Inflammatory macrophage treated with lipopolysaccharide for 4 hours (primary cell): ENCODE results near the gene LSS.
"Not testable (repeated sequence)": the region's sequence is repeated elsewhere in the genome, so short reads cannot be mapped to it uniquely, and the experiment has no call there.

Experiments used
- DNase-seq: peaks from one replicate; pipeline ENCODE4 v3.0.0-alpha.2; 2020

The LSS gene

DNA sequence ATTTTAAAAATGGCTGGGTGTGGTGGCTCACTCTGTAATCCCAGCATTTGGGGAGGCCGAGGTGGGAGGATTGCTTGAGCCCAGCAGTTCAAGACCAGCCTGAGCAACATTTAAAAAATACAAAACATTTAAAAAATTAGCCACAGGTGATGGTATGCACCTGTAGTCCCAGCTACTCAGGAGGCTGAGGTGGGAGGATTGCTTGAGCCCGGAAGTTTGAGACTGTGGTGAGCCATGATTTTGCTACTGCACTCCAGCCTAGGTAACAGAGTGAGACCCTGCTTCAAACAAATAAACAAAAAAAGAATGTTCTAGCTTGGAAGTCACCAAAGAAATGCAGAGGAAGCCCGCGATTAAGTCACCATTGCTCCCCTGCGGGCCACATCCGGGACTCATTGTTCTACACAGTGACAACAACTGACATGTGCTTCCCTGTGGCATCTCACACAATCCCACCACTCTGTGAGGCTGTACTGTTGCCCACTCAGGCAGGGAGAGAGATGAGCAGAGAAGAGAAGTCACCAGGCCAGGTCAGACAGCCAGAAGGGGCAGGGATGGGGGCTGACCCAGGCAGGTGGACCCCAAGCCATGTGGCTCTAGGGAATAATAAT, 25.9 kb downstream of the LSS start:
- no peak for DNase-seq

- DNase-seq, result not testable (repeated sequence)
Measured at GRCh38 chr21:46200877-46201803, 27.4 kb downstream of the LSS start.

- no peak for DNase-seq
Measured at GRCh38 chr21:46199436-46200373, 28.9 kb downstream of the LSS start.

- no peak for DNase-seq
Measured at GRCh38 chr21:46196733-46197132, 31.8 kb downstream of the LSS start.

- no peak for DNase-seq
Measured at GRCh38 chr21:46195595-46196195, 32.9 kb downstream of the LSS start.

- DNase-seq, result no peak
Measured at GRCh38 chr21:46194374-46195334, 33.9 kb downstream of the LSS start.

DNA sequence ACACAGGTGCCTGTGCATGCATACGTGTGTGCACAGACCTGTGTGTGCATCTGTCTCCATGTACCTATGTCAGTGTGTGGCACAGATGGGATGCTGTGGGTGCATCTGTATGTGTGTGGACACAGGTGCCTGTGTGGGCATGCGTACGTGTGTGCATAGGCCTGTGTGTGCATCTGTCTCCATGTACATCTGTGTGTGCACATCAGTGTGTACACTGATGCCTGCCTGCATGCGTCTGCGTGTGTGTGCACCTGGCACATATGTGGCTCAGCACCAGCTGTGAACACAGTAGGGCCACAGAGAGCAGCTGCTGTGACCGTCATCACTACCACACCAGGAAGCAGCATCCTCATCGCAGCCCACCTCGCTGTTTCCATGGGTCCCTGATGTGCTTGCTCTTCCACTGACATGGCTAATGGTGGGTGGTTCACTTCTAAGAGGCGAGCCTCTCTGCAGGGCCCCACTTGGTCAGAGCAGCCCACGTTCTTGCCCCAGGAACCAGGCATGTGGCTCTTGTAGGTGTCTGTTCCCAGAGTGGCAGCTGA, 34.7 kb downstream of the LSS start:
- DNase-seq, result no peak

DNA sequence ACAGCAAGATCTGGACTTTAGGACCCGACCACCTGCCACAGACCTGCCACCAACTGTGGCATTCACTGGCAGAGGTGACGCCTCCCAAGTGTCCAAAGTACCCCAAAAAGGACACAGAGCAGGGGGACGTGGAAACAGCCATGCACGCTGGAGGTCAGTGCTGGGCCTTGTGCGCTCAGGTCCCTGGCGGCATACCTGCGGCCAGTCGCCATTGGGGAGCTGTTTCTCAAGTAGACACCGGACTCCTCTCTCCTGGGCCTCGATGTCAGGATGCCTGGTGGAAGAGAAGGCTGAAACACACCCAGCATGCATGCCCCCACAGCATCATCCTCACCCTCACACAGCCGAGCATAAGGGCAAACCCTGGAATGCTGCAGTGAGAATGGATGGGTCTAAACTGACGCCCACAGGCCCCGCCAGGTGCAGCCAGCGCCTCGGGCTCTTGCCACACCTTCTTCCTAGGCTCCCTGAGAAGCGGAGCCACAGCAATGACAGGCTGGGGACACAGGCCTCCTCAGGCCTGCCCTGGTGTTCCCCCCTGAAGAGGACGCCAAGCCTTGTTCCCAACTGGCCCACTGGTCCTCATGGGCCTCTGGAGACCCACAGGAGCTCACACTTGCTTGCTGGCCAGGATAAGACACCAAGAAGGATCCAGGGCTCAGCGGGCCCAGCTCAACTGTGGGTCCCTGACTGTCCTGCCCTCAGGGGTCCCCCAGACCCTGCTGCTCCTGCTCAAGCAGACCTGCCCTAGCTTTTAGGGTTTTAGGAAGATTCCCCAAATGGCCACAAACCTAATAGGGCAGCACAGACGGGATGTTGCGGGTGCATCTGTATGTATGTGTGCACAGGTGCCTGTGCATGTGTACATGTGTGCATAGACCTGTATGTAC, 36.6 kb downstream of the LSS start:
- no peak for DNase-seq

DNA sequence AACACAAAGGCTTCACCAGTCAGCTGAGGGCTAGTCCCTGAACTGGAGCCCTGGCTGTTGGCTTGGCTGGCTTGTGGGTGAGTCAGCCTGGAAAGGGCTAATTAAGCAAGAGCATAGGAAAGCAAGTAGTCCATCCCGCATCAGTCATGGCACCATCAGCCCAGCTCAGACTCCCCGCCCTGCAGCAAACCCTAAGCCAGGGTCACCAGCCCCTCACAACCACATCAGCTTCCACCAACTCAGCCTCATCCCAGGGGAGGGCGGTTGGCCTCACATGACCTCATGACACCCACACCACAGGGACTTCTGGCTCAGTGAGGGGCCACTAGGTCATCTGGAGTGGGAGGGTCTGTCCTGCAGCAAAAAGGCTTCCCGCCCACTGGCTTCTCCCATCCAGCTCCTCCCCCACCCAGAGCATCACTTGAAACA, 37.3 kb downstream of the LSS start:
- DNase-seq, result peak; percentile 59

DNA sequence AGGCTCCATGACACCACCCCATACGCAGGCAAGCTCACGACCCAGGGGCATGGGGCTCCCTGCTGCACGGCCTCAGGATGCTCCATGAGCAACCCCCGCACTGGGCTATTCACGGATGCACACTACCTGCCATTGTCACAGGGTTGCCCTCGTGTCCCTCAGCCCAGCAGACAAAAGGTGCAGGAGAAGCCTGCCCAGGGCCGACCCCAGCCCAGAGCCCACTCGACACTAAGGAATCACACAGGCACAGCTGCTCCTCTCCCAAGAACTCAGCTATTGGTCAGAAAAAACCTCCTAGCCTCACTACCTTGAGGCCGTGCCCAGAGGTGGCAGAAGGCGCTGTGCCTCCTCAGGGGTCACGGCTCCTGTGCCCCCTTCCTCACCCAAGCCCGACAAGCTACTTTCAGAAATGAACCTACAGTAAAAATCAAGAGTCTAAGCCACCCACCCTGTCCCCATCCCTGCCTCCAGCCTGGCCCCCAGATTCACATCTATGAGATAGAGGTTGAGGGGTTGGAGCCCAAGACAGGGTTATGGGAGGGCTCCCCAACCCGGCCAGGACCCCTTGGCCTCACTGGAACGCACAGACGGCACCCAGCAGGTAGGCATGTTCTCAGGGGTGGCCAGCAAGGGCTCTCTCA, 38.0 kb downstream of the LSS start:
- no peak for DNase-seq

- DNase-seq, result no peak
Measured at GRCh38 chr21:46189959-46190490, 38.5 kb downstream of the LSS start.

- DNase-seq, result no peak
Measured at GRCh38 chr21:46189213-46189958, 39.2 kb downstream of the LSS start.

DNA sequence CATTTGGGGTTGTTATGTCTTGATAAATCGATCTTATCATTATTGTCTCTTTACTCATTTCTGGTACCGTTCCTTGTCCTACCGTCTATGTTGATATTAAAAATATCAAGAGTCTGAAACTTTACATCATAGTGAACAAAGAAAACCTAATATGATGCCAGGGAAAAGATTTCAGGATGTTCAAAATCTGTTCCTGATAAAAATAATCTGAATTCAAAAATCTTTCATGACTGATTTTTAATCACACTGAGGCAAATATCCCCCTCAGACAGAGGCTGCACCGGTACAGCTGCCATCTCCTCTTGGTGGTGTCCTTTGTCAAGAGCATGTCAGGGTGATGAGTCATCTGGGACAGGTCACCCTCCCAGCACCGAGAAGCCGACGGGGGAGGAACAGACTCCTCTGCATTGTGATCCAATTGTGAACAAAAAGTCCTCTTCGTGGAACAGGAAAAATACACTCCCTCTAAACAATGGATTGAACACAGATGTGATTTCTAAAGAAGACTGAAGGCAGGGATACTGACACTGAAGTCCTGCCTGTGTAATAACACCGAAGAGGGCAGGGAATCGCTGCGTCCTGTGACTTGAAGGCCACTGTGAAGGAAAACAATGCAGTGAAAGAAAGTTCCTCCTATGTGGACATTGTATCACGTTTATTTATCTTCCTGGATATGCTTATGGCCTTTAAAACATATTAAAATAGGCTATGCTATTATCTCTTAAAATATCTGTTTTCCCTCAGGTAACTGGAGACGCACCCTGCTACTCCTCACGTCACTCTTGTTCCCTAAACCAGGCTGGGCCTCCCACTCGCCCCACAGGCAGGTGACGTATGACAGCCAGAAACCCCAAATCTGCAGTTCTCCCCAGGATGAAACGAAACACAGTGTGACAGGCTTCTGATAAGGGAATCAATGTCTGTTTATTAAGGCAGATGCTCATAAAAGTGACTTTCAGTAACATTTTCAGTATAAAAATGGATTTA, 40.1 kb downstream of the LSS start:
- peak; percentile 61 for DNase-seq

DNA sequence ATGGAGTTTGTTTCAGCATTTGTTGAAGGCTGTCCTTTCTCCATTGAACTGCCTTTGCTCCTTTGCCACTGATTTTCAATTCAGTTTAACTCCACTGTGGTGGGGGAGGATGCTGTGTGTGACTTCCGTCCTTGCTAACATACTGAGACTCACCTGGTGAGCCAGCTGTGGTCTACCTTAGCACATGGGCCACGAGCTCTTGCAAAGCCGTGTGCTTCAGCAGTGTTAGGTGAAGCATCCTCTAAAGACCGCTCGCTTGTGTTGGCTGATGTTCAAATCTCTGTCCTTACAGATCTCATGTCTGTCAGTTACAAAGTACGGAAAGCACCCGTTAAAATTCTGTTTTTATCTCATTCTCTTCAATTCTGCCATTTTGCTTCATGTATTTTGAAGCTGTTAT, 40.8 kb downstream of the LSS start:
- DNase-seq, result no peak

GRCh38 chr21:46187261-46187660, 41.3 kb downstream of the LSS start:
- no peak for DNase-seq

GRCh38 chr21:46185716-46186115, 42.9 kb downstream of the LSS start:
- DNase-seq, result no peak
